Progenitor cell of endocrine pancreas (in vitro differentiated cells): ENCODE measurements around the gene YY1. TPM values are rescaled to one million over a fixed set of nuclear protein-coding genes. Genes with fewer than 3 reads are reported as not detected.

Experiments used
- DNase-seq: peaks from one replicate; pipeline ENCODE4 v3.0.0; 2021; ENCODE audit warnings: low spot score; ENCODE audit not compliant: unreplicated experiment
- H3K27ac Mint-ChIP-seq: 2 replicates; pipeline ENCODE4 v1.8.0; 2021; ENCODE audit warnings: mild to moderate bottlenecking, moderate library complexity, mixed read lengths
- H3K27me3 Mint-ChIP-seq: 2 replicates; pipeline ENCODE4 v1.8.0; 2021; ENCODE audit warnings: mixed read lengths
- H3K36me3 Mint-ChIP-seq: 2 replicates; pipeline ENCODE4 v1.8.0; 2022; ENCODE audit warnings: mixed read lengths; ENCODE audit not compliant: insufficient read depth
- H3K4me1 Mint-ChIP-seq: 2 replicates; pipeline ENCODE4 v1.8.0; 2021; ENCODE audit warnings: low read depth, mixed read lengths
- H3K4me3 Mint-ChIP-seq: 2 replicates; pipeline ENCODE4 v1.8.0; 2021; ENCODE audit warnings: low read depth, mild to moderate bottlenecking, moderate library complexity, mixed read lengths
- H3K9me3 Mint-ChIP-seq: 2 replicates; pipeline ENCODE4 v1.8.0; 2021; ENCODE audit warnings: low read depth, mixed read lengths
- CTCF ChIP-seq: fragments of 200-600 bp; sonication (generic); IDR thresholded peaks from one replicate; pipeline ENCODE4 v1.5.0; 2021; ENCODE audit warnings: antibody characterized with exemption, mild to moderate bottlenecking; ENCODE audit not compliant: unreplicated experiment
- total RNA-seq: library from RNA; stranded (reverse); gene quantifications from 2 replicates; pipeline ENCODE4 v1.2.1, GENCODE V29; 2021

YY1 gene
- total RNA-seq, 1 donor from 2014 or later: 90.2 TPM

DNA sequence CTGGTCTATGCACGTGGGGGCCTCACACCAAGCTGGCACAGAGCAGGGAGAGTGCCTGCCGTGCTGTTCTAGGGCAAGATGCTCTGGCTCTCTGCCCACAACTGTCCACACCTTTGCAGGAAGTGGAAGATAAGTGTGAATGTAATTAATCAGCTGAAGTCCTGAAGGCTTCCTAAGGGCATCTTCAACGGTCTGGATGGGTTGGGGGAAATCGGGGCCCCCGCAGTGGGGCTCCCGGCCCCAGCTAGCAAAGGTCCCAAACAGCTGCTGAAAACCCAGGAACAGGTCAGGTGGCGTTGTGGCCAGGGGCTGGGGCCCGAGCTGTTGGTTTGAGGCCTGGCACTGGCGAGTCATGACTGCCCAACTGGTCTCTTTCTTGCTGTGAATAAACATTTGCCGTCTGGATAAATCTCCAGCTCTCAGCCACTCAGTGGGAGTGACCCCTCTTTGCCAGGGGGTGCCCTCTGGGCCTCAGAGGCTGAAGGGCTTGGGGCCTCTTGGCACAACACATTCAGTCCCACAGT, 74.0 kb downstream of the YY1 start:
- Mint-ChIP-seq H3K9me3 (no peaks in the 10 kb centered on the region), H3K27me3 (no peaks in the 10 kb centered on the region), H3K27ac (no peak overlapping the region), H3K36me3 (no peaks in the 10 kb centered on the region), H3K4me1 (peaks cover 24% of the 10 kb centered on the region), H3K4me3 (no peak overlapping the region)
- TF ChIP-seq CTCF: no peak
- no peak for DNase-seq

DNA sequence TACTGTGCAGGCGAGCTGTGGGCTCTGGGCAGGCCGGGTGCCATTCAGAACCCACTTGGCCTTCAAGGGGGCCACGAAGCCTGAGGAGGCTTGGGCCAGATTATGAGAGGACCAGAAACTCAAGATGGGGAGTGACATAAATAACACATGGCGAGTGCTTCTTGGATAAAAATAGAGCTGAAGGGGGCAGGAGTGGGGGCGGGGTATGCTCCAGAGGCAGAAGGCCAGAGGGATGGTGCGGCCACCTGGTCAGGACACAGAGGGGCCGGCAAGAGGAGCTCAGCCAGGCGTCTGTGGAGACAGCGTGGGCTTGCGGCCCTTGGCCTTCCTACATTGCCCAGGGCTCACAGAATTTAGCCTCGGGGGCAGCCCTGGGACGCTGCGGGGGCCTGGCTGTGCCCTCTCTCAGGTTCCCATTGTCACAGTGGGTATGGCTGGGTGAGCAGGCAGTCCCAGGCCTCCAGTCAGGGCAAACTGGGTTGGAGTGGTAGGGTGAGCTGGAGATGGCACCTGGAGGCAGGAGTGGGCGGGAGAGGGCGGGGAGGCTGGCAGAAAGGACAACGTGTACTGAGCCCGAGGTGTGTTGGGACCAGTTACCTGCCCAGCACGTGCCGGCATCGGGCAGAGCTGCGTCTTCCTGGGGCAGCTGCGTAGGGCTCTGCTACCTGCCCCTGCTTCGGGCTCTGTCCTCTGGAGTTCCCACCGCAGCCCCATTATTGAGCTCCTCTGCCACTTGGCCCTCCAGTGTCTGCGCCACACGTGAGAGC, 74.7 kb downstream of the YY1 start:
- Mint-ChIP-seq H3K27ac (no peak overlapping the region), H3K27me3 (no peaks in the 10 kb centered on the region), H3K4me3 (no peak overlapping the region), H3K36me3 (no peaks in the 10 kb centered on the region), H3K4me1 (peaks cover 19% of the 10 kb centered on the region), H3K9me3 (no peaks in the 10 kb centered on the region)
- DNase-seq: no peak
- TF ChIP-seq CTCF: no peak

DNA sequence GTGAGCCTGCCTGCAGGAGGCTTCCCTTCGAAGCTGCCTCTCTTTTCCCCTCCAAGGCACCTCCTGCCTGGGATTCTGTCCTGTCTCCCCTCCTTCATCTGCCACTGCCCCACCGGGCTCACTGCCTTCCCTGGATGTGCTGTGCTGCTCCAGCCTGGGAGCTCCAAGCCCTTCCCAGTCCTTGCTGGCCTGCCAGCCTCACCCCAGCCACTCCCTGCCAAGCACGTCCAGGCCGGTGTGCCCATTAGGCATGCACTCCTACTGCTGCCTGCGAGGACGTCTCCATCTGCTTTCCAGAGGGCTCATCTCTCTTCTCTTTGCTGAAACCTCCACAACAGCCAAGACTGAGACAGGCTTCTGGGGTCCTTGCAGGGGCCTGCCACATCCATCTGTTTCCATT, 75.8 kb downstream of the YY1 start:
- Mint-ChIP-seq H3K4me1 (peaks cover 17% of the 10 kb centered on the region), H3K36me3 (no peaks in the 10 kb centered on the region), H3K27ac (peak overlapping the region; percentile 48), H3K27me3 (peaks cover 3% of the 10 kb centered on the region), H3K4me3 (no peak overlapping the region), H3K9me3 (no peaks in the 10 kb centered on the region)
- TF ChIP-seq CTCF: no peak
- no peak for DNase-seq

DNA sequence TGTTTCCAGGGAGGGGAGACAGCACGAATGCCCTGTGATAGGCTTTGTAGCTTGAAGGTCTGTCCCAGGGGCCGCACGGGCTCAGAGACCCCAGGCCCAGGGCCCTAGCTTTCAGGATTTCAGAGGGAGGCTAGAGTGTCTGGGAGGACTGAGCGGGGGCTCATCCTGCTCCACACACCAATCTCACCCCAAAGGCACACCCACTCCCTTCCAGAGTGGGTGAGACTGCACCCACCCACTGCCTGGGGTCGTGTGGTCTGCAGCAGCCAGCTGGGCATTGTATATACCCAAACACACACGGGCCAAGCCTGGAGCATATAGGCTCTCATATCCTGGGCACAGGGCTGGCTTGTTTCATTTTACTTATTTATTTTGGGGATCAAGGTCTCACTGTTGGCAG, 78.4 kb downstream of the YY1 start:
- TF ChIP-seq CTCF: no peak
- Mint-ChIP-seq H3K36me3 (no peaks in the 10 kb centered on the region), H3K27me3 (peaks cover 3% of the 10 kb centered on the region), H3K4me1 (peaks cover 14% of the 10 kb centered on the region), H3K27ac (no peak overlapping the region), H3K4me3 (no peak overlapping the region), H3K9me3 (no peaks in the 10 kb centered on the region)
- no peak for DNase-seq

- H3K4me3 Mint-ChIP-seq: no peak overlapping the region
- peak; percentile 35 for DNase-seq
Measured at GRCh38 chr14:100317912-100318808, 79.2 kb downstream of the YY1 start.

More at GRCh38 chr14:100317912-100318808, 79.2 kb downstream of the YY1 start:
- H3K9me3 Mint-ChIP-seq: no peaks in the 10 kb centered on the region
- peaks cover 3% of the 10 kb centered on the region for H3K27me3 Mint-ChIP-seq
- no peak overlapping the region for H3K27ac Mint-ChIP-seq
- TF ChIP-seq CTCF: peak; percentile 74
- no peaks in the 10 kb centered on the region for H3K36me3 Mint-ChIP-seq
- peaks cover 9% of the 10 kb centered on the region for H3K4me1 Mint-ChIP-seq
